GM23338 (cell line): ENCODE results near the gene YPEL4. TPM values are rescaled to one million over a fixed set of nuclear protein-coding genes. Genes with fewer than 3 reads are reported as not detected.

Experiments
- ATAC-seq: fragments of 200-7000 bp; cut with Tn5 transposase; 3 replicates; pipeline ENCODE4 v1.9.1; 2020
- DNase-seq: peaks from one replicate; pipeline ENCODE4 v3.0.0-alpha.2; 2015; ENCODE audit warnings: low spot score
- H2AFZ ChIP-seq: fragments of 200-600 bp; sonication (generic); 2 replicates; pipeline ENCODE4 v1.8.0; 2016; ENCODE audit warnings: antibody characterized with exemption, mild to moderate bottlenecking, moderate library complexity
- H3F3A ChIP-seq: fragments of 200-600 bp; sonication (generic); replicated peaks from 2 replicates; pipeline ENCODE4 v1.8.0; 2017; ENCODE audit warnings: antibody characterized with exemption, mixed run types, low read depth
- H3K27ac ChIP-seq: fragments of 200-600 bp; sonication (generic); 2 replicates; pipeline ENCODE4 v1.6.1; 2016; ENCODE audit warnings: low read depth
- H3K27me3 ChIP-seq: fragments of 200-600 bp; sonication (generic); 2 replicates; pipeline ENCODE4 v1.8.0; 2016; ENCODE audit warnings: mild to moderate bottlenecking, mixed run types, moderate library complexity; ENCODE audit not compliant: insufficient read depth
- H3K36me3 ChIP-seq: fragments of 200-600 bp; sonication (generic); 2 replicates; pipeline ENCODE4 v1.8.0; 2016; ENCODE audit warnings: mild to moderate bottlenecking; ENCODE audit not compliant: insufficient read depth
- H3K4me1 ChIP-seq: fragments of 200-600 bp; sonication (generic); 2 replicates; pipeline ENCODE4 v1.8.0; 2016; ENCODE audit warnings: mild to moderate bottlenecking, moderate library complexity; ENCODE audit not compliant: insufficient read depth
- H3K4me2 ChIP-seq: fragments of 200-600 bp; sonication (generic); 2 replicates; pipeline ENCODE4 v1.7.1; 2017; ENCODE audit warnings: mixed run types
- H3K4me3 ChIP-seq: fragments of 200-600 bp; sonication (generic); 2 replicates; pipeline ENCODE4 v1.6.1; 2016; ENCODE audit warnings: mixed run types
- H3K79me2 ChIP-seq: fragments of 200-600 bp; sonication (generic); replicated peaks from 2 replicates; pipeline ENCODE4 v1.8.0; 2017; ENCODE audit warnings: mild to moderate bottlenecking; ENCODE audit not compliant: insufficient read depth
- H3K9me2 ChIP-seq: fragments of 200-600 bp; sonication (generic); 2 replicates; pipeline ENCODE4 v1.8.0; 2017; ENCODE audit not compliant: insufficient read depth
- H4K20me1 ChIP-seq: fragments of 200-600 bp; sonication (generic); replicated peaks from 2 replicates; pipeline ENCODE4 v1.8.0; 2017; ENCODE audit warnings: mild to moderate bottlenecking; ENCODE audit not compliant: insufficient read depth
- H3K27ac Mint-ChIP-seq: 2 replicates; pipeline ENCODE4 v1.8.0; 2020; ENCODE audit warnings: inconsistent platforms, mild to moderate bottlenecking, moderate library complexity, mixed read lengths
- H3K27me3 Mint-ChIP-seq: 3 replicates; pipeline ENCODE4 v1.8.0; 2022; ENCODE audit warnings: low read depth, mild to moderate bottlenecking, moderate library complexity, mixed read lengths, inconsistent platforms; ENCODE audit not compliant: insufficient read depth, poor library complexity
- H3K36me3 Mint-ChIP-seq: 3 replicates; pipeline ENCODE4 v1.8.0; 2021; ENCODE audit warnings: low read depth, mild to moderate bottlenecking, inconsistent platforms, moderate library complexity, mixed read lengths
- H3K4me1 Mint-ChIP-seq: 3 replicates; pipeline ENCODE4 v1.8.0; 2020; ENCODE audit warnings: mild to moderate bottlenecking, inconsistent platforms, mixed read lengths
- H3K4me3 Mint-ChIP-seq: 3 replicates; pipeline ENCODE4 v1.8.0; 2021; ENCODE audit warnings: moderate library complexity, mild to moderate bottlenecking, inconsistent platforms, mixed read lengths
- H3K9me3 Mint-ChIP-seq: 3 replicates; pipeline ENCODE4 v1.8.0; 2020; ENCODE audit warnings: moderate library complexity, mild to moderate bottlenecking, inconsistent platforms, mixed read lengths
- ETS1 ChIP-seq: IDR thresholded peaks from 2 replicates; pipeline ENCODE4 v1.6.1; 2016; ENCODE audit warnings: antibody characterized with exemption
- EZH2phosphoT487 ChIP-seq: fragments of 200-600 bp; sonication (generic); IDR thresholded peaks from one replicate; pipeline ENCODE4 v1.8.1; 2018; ENCODE audit warnings: antibody characterized with exemption; ENCODE audit not compliant: unreplicated experiment
- NANOG ChIP-seq: IDR thresholded peaks from 2 replicates; pipeline ENCODE4 v1.6.1; 2016; ENCODE audit warnings: antibody characterized with exemption, borderline replicate concordance
- POLR2AphosphoS5 ChIP-seq: IDR thresholded peaks from 2 replicates; pipeline ENCODE4 v1.6.1; 2016; ENCODE audit warnings: antibody characterized with exemption, low read depth
- REST ChIP-seq: IDR thresholded peaks from one replicate; pipeline ENCODE4 v1.6.1; 2018; ENCODE audit warnings: antibody characterized with exemption; ENCODE audit not compliant: unreplicated experiment
- STAT1 ChIP-seq: IDR thresholded peaks from one replicate; pipeline ENCODE4 v1.6.1; 2016; ENCODE audit warnings: antibody characterized with exemption; ENCODE audit not compliant: unreplicated experiment
- ZNF114 ChIP-seq: fragments of 250-450 bp; sonication (Bioruptor Pico); IDR thresholded peaks from 2 replicates; pipeline ENCODE4 v1.5.0; 2020; ENCODE audit warnings: mild to moderate bottlenecking, moderate library complexity
- polyA plus RNA-seq: library from polyadenylated mRNA; unstranded; fragments of >200 nt; fragmentation: Nextera tagmentation; extraction: Ambion mirVana; gene quantifications from 2 replicates; pipeline ENCODE4 v1.2.1, GENCODE V29; 2016
- total RNA-seq: library from RNA; depleted of rRNA; stranded (reverse); fragments of >200 nt; shearing (Covaris generic); gene quantifications from 2 replicates; pipeline ENCODE4 v1.2.3, GENCODE V29; 2014
- TF ChIP-seq, protein P1 (sequence below): fragments of 250-450 bp; sonication (Bioruptor Pico); IDR thresholded peaks from 2 replicates; pipeline ENCODE4 v1.5.0; 2020; ENCODE audit warnings: mild to moderate bottlenecking, moderate library complexity

YPEL4 gene
- total and polyA plus RNA-seq, 2 experiments from 2014 or later, result 1.1 TPM; not detected in 1

- TF ChIP-seq ETS1, result no peak
- TF ChIP-seq STAT1, result no peak
- TF ChIP-seq POLR2AphosphoS5, result no peak
- TF ChIP-seq EZH2phosphoT487, result no peak
- no peak for TF ChIP-seq ZNF114
- TF ChIP-seq NANOG, result no peak
- TF ChIP-seq REST, result no peak
These were observed 27.4 kb downstream of the YPEL4 start (continued) for GRCh38 chr11:57622263-57622662.

- H3K36me3 Mint-ChIP-seq, result peaks cover 23% of the 10 kb centered on the region; the same call in 2 of the 3 replicates
- Histone ChIP-seq H3K4me1 (no peaks in the 10 kb centered on the region), H3F3A (no peaks in the 10 kb centered on the region), H3K4me3 (no peak overlapping the region), H2AFZ (no peak overlapping the region), H3K27ac (no peak overlapping the region), H3K27me3 (no peaks in the 10 kb centered on the region), H3K4me2 (no peak overlapping the region), H3K36me3 (no peaks in the 10 kb centered on the region), H4K20me1 (no peaks in the 10 kb centered on the region), H3K79me2 (no peaks in the 10 kb centered on the region), H3K9me2 (no peaks in the 10 kb centered on the region)
- ATAC-seq (no peak), DNase-seq (no peak)
- H3K27ac Mint-ChIP-seq, result no peak overlapping the region
- H3K27me3 Mint-ChIP-seq, result peaks cover 11% of the 10 kb centered on the region
- no peaks in the 10 kb centered on the region for H3K4me1 Mint-ChIP-seq
- no peak overlapping the region for H3K4me3 Mint-ChIP-seq
- peaks cover 25% of the 10 kb centered on the region; the same call in 2 of the 3 replicates for H3K9me3 Mint-ChIP-seq
- TF ChIP-seq REST (no peak), ETS1 (no peak), ZNF114 (no peak), POLR2AphosphoS5 (no peak)
- TF ChIP-seq, protein P1, sequence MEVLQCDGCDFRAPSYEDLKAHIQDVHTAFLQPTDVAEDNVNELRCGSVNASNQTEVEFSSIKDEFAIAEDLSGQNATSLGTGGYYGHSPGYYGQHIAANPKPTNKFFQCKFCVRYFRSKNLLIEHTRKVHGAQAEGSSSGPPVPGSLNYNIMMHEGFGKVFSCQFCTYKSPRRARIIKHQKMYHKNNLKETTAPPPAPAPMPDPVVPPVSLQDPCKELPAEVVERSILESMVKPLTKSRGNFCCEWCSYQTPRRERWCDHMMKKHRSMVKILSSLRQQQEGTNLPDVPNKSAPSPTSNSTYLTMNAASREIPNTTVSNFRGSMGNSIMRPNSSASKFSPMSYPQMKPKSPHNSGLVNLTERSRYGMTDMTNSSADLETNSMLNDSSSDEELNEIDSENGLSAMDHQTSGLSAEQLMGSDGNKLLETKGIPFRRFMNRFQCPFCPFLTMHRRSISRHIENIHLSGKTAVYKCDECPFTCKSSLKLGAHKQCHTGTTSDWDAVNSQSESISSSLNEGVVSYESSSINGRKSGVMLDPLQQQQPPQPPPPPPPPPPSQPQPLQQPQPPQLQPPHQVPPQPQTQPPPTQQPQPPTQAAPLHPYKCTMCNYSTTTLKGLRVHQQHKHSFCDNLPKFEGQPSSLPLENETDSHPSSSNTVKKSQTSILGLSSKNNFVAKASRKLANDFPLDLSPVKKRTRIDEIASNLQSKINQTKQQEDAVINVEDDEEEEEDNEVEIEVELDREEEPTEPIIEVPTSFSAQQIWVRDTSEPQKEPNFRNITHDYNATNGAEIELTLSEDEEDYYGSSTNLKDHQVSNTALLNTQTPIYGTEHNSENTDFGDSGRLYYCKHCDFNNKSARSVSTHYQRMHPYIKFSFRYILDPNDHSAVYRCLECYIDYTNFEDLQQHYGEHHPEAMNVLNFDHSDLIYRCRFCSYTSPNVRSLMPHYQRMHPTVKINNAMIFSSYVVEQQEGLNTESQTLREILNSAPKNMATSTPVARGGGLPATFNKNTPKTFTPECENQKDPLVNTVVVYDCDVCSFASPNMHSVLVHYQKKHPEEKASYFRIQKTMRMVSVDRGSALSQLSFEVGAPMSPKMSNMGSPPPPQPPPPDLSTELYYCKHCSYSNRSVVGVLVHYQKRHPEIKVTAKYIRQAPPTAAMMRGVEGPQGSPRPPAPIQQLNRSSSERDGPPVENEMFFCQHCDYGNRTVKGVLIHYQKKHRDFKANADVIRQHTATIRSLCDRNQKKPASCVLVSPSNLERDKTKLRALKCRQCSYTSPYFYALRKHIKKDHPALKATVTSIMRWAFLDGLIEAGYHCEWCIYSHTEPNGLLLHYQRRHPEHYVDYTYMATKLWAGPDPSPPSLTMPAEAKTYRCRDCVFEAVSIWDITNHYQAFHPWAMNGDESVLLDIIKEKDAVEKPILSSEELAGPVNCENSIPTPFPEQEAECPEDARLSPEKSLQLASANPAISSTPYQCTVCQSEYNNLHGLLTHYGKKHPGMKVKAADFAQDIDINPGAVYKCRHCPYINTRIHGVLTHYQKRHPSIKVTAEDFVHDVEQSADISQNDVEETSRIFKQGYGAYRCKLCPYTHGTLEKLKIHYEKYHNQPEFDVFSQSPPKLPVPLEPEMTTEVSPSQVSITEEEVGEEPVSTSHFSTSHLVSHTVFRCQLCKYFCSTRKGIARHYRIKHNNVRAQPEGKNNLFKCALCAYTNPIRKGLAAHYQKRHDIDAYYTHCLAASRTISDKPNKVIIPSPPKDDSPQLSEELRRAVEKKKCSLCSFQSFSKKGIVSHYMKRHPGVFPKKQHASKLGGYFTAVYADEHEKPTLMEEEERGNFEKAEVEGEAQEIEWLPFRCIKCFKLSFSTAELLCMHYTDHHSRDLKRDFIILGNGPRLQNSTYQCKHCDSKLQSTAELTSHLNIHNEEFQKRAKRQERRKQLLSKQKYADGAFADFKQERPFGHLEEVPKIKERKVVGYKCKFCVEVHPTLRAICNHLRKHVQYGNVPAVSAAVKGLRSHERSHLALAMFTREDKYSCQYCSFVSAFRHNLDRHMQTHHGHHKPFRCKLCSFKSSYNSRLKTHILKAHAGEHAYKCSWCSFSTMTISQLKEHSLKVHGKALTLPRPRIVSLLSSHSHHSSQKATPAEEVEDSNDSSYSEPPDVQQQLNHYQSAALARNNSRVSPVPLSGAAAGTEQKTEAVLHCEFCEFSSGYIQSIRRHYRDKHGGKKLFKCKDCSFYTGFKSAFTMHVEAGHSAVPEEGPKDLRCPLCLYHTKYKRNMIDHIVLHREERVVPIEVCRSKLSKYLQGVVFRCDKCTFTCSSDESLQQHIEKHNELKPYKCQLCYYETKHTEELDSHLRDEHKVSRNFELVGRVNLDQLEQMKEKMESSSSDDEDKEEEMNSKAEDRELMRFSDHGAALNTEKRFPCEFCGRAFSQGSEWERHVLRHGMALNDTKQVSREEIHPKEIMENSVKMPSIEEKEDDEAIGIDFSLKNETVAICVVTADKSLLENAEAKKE (CRISPR knock-in tag), result no peak
These were observed 29.2 kb downstream of the YPEL4 start for GRCh38 chr11:57620467-57620866.
